ENCODE data around the gene APBA2.

DNA sequence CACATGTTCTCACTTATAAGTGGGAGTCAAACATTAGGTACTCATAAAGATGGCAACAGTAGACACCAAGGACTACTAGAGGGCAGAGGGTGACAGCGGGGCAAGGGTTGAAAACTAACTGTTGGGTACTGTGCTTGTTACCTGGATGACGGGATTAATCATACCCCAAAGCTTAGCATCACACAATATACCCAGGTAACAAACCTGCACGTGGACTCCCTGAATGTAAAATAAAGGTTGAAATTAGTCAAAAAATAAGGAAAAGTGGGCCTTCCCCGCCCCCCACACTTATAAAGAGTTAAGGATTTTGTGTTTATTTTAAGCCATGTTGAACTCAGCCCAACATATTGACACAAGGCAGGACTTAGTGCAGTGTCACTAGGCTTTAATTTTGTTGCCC is 96.1 kb downstream of the APBA2 start:
- TF ChIP-seq HDAC2 (IDR thresholded peaks at IDR 0.05), result no peak
- TF ChIP-seq, protein P1, sequence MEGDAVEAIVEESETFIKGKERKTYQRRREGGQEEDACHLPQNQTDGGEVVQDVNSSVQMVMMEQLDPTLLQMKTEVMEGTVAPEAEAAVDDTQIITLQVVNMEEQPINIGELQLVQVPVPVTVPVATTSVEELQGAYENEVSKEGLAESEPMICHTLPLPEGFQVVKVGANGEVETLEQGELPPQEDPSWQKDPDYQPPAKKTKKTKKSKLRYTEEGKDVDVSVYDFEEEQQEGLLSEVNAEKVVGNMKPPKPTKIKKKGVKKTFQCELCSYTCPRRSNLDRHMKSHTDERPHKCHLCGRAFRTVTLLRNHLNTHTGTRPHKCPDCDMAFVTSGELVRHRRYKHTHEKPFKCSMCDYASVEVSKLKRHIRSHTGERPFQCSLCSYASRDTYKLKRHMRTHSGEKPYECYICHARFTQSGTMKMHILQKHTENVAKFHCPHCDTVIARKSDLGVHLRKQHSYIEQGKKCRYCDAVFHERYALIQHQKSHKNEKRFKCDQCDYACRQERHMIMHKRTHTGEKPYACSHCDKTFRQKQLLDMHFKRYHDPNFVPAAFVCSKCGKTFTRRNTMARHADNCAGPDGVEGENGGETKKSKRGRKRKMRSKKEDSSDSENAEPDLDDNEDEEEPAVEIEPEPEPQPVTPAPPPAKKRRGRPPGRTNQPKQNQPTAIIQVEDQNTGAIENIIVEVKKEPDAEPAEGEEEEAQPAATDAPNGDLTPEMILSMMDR (IDR thresholded peaks at IDR 0.05), result no peak
- TF ChIP-seq POLR2A (IDR thresholded peaks at IDR 0.05; ENCODE audit: low read length), result no peak
- no peak for TF ChIP-seq CBX8 (IDR thresholded peaks at IDR 0.05)
- TF ChIP-seq ESRRA (IDR thresholded peaks at IDR 0.05; ENCODE audit: borderline replicate concordance, low read length), result no peak
- no peak for TF ChIP-seq HOXB5 (CRISPR knock-in tag; IDR thresholded peaks at IDR 0.05)
